Measurements from ENCODE around the gene WAS.

WAS gene

DNA sequence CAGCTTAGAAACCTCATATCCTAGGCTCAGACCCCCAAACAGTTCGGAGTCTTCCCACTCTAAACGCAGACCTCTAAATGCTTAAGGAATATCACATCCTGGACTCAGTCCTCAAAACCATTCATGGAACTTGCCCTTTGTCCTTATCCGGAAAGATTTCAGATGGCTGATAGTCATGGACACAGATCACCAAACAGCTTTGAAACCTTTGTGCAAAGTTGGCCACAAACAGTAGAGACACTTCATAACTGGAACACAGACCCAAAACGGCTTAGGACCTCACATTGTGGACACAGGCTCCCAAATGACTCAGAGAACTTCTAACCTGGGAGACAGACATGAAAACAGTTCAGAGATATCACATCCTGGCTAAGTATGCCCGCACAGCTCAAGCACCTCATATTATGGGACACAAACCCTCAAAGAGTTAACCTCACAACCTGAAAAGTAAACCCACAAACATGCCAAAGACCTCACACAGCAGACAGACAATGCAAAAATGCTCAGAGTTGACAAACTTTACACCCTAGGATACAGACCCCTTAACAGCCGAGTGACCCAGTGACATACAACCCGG, 28.4 kb downstream of the WAS start:
- no peak for DNase-seq (ENCODE audit: low read depth)

DNA sequence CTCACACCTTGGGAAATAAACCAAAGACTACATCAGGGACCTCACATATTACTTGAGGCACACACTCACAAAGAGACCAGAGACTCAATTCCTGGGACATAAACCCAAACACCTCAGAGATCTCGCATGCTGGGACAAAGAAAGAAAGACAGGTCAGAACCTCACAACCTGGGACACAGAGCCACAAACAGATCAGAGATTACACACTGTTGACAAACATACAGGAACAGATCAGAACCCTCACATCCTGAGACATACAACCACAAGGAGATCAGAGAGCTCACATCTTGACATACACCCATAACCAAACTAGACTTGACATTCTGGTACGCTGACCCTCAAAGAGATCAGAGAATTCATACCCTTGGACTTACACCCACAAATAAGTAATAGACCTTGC, 30.2 kb downstream of the WAS start:
- DNase-seq (ENCODE audit: low read depth), result no peak

DNA sequence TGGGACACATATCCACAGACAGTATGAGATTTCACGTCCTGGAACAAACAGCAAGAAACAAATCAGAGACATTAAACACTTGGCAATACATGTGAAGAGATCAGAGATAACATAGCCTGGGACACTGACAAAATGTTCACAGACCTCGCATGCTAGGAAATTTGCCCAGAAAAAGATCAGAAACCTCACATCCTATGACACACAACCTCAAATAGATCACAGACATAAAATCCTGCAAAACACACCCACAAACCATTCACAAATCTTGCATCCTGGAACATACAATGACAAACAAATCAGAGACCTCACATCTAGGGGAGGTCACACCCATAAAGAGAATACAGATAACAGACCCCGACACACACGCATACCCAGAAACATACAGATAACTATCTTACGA, 31.0 kb downstream of the WAS start:
- DNase-seq (ENCODE audit: low read depth), result no peak

DNA sequence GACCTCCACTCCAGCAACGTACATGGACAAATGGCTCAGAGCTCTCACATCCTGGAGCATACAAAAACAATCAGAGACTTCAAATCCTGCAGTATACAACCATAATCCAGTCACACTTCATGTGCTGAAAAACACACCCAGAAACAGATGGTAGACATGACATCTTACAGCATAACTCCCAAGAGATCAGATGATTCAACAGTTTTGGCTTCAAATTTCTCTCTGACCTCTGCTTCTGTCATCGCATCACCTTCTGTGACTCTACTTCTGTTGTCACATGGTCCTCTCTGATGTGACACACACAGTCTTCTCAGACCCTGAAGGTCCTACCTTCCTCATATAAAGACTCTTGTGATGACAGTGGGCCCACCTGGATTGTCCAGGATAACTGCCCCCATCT, 31.5 kb downstream of the WAS start:
- no peak for DNase-seq (ENCODE audit: low read depth)

- DNase-seq (ENCODE audit: low read depth), result no peak
Measured at GRCh38 chrX:48715876-48716502, 32.4 kb downstream of the WAS start.

DNA sequence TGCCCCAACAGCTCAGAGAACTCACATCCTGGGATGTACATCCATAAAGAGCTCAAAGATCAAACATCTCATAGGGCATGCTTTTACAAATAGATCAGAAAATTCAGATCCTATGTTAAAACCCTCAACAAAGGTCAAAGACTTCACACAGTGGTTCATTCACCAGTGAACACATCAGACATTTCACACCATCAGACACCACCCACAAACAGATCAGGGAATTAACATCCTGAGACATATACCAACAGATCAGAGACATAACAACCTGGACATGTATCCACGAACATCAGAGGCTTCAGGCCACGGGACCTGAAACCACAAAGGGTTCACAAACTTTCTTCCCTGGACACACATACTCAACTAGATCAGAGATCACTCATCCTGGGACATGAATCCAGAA, 36.4 kb downstream of the WAS start:
- DNase-seq (ENCODE audit: low read depth), result no peak

DNA sequence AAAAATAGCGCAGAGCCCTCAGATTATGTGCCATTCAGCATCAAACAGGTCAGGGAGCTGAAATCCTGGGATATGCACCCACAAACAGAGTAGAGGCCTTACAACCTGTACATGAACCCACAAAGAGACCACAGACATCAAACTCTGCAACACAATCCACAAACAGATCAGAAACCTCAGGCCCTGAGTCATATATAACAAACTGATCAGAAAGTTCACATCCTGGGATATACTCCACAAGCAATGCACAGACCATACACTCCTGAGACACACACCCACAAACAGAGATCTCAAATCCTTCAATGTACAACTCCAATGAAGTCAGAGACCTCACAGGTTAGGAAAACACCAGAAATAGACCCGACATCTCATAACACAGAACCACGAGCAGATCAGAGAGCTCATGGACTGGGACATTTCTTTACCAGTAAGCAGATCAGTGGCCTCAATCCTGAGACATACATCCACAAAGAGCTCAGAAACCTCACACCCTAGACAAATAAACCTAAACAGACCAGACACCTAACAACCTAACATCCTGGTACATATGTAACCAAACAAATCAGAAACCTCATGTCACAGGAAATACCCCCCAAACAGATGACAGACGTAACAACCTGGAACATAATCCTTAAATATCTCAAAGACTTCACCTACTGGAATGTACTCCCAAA, 37.1 kb downstream of the WAS start:
- no peak for DNase-seq (ENCODE audit: low read depth)

DNA sequence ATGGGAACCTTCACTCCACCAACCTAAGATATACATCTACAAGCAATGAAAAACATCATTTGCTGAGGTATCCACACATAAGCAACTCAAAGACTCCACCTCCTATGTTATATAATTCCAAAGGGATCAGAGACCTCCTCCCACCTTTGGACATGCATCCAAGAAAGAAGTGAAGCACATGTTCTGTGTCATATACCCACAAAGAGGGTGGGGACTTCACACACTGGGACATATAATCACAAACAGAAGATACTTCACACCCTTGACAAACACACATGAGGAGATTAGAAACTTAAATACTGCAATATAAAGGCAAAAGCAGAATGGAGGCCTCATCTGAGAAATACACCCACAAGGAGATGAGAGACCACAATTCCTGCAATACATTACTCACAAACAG, 38.3 kb downstream of the WAS start:
- DNase-seq (ENCODE audit: low read depth), result no peak

- no peak for DNase-seq (ENCODE audit: low read depth)
Measured at GRCh38 chrX:48726596-48726995, 43.0 kb downstream of the WAS start.

GRCh38 chrX:48728653-48729052, 45.1 kb downstream of the WAS start:
- no peak for DNase-seq (ENCODE audit: low read depth)

- DNase-seq (ENCODE audit: low read depth), result no peak
Measured at GRCh38 chrX:48736303-48736702, 52.7 kb downstream of the WAS start.

GRCh38 chrX:48736878-48737212, 53.2 kb downstream of the WAS start:
- no peak for DNase-seq (ENCODE audit: low read depth)

DNA sequence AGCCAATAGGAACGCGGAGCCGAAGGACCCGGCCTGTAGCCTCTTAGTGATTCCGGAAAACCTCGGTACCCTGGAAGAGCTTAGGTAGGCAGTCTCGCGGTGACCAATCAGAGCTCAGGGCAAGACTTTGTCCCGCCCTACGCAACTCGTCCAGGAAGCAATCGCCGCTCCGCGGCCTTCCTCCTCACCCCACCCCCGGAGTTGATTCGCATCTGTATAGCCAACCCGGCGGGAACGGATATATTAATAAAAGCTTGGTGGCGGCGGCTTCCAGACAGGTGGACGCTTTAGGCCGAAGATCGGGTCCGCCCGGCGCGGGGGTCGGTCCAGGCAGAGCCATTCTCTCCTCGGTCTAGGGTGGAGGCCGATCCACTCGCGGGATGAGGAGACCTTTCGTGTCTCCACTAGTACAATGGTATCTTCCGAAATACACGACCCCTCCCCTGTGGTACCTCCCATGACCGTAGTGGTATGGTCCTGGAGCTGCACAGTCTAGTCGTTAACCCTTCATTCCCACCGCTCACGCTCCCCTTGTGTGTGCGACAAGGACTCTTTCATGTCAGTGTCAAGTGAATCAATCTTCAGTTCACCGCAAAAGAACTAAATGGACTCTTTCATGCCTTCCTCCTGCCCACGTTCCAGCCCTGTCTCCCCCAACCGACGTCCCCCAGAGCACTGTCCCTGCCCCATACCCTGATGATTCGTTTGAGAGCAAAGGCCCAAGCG, 53.8 kb downstream of the WAS start:
- peak; percentile 89 for DNase-seq (ENCODE audit: low read depth)

- DNase-seq (ENCODE audit: low read depth), result no peak
Measured at GRCh38 chrX:48737940-48738339, 54.3 kb downstream of the WAS start.

Data from non-pigmented ciliary epithelial cell (primary cell).